Esophagus squamous epithelium (tissue), 5 donors: ENCODE results near the gene FASTKD1. TPM values are rescaled to one million over a fixed set of nuclear protein-coding genes. Genes with fewer than 3 reads are reported as not detected.
A peak's percentile ranks its signal among the peaks of the same experiment; 100 is the strongest.

Experiments used
- DNase-seq: peaks from one replicate; lab custom pipeline; 2025; lab: John Stamatoyannopoulos, UW
- H3K27ac ChIP-seq, 4 donors: fragments of 200-600 bp; sonication (generic); one replicate each; pipeline ENCODE4 v1.5.1; 2016 to 2019; ENCODE audit warnings: mild to moderate bottlenecking in 1 of 4
- H3K27me3 ChIP-seq, 4 donors: fragments of 200-600 bp; sonication (generic); 1 replicate in 3 of 4; 2 replicates in 1 of 4; pipeline versions ENCODE4 v1.5.1 to v1.6.0; 2017 to 2021; ENCODE audit warnings: antibody characterized with exemption in 1 of 4
- H3K36me3 ChIP-seq, 3 donors: fragments of 200-600 bp; sonication (generic); one replicate each; pipeline ENCODE4 v1.5.1; 2016 to 2019
- H3K4me1 ChIP-seq, 3 donors: fragments of 200-600 bp; sonication (generic); one replicate each; pipeline ENCODE4 v1.5.1; 2017 to 2019
- H3K4me3 ChIP-seq, 4 donors: fragments of 200-600 bp; sonication (generic); 1 replicate in 3 of 4; 2 replicates in 1 of 4; pipeline ENCODE4 v1.5.1; 2016 to 2019; ENCODE audit warnings: mild to moderate bottlenecking in 2 of 4, moderate library complexity in 1 of 4
- H3K9me3 ChIP-seq, 3 donors: fragments of 200-600 bp; sonication (generic); one replicate each; pipeline ENCODE4 v1.5.1; 2016 to 2019
- CTCF ChIP-seq, 6 experiments: fragments of 450-650 bp in 4 of 6; fragments of 200-600 bp in 2 of 6; sonication (generic) in 2 of 6; IDR thresholded peaks; one replicate each; pipeline ENCODE4 v1.5.1; 2016 to 2019; ENCODE audit warnings: antibody characterized with exemption in 6 of 6, mild to moderate bottlenecking in 4 of 6, moderate library complexity in 4 of 6
- POLR2A ChIP-seq, 4 donors: fragments of 450-650 bp; IDR thresholded peaks; one replicate each; pipeline ENCODE4 v1.6.1; 2017; ENCODE audit warnings: antibody characterized with exemption in 4 of 4, mild to moderate bottlenecking in 4 of 4, moderate library complexity in 3 of 4
- WGBS, 2 donors: methylation state at CpG; one replicate each; pipeline ENCODE4 v1.1.5; 2018; 5-methylcytosine and 5-hydroxymethylcytosine counted together
- intact Hi-C: fragments of 100-400 bp; cut with DNase I; formaldehyde crosslinking; loops from one replicate; pipeline ENCODE4 v1.15.0; 2022
- total RNA-seq, 4 donors: library from RNA; depleted of rRNA; stranded (reverse); fragments of >200 nt; gene quantifications; one replicate each; pipeline ENCODE4 v1.1.0, GENCODE V29; 2016
- donor health status: DM: yes; HTN: yes; CAD: no.

Gene FASTKD1
- total RNA-seq, 4 donors from 2014 or later = 15.8 to 36.7 (median 25.9) TPM

GRCh38 chr2:169511818-169512217, 61.8 kb downstream of the FASTKD1 start:
- TF ChIP-seq POLR2A (IDR thresholded peaks at IDR 0.05) (no peak), CTCF (IDR thresholded peaks at IDR 0.05) (no peak)
- intact Hi-C loops = no loop called here
- Histone ChIP-seq H3K4me3 (no peak overlapping the region), H3K9me3 (no peaks in the 10 kb centered on the region), H3K27me3 (no peaks in the 10 kb centered on the region), H3K36me3 (no peaks in the 10 kb centered on the region), H3K4me1 (peaks cover 0 to 38% (median 6%) of the 10 kb centered on the region in 3 donors), H3K27ac (no peak overlapping the region)
- 75 to 94% methylated on average over 1 of the region's 1 CpG for WGBS, 2 donors
- DNase-seq = no peak

- no peak for DNase-seq
- Histone ChIP-seq H3K9me3 (no peaks in the 10 kb centered on the region), H3K4me3 (no peak overlapping the region), H3K4me1 (peaks cover 0 to 29% (median 6%) of the 10 kb centered on the region in 3 donors), H3K27me3 (no peaks in the 10 kb centered on the region), H3K36me3 (peaks cover 0 to 2% (median 0%) of the 10 kb centered on the region in 3 donors), H3K27ac (no peak overlapping the region)
- WGBS, 2 donors = 90 to 95% methylated on average over 4 of the region's 4 CpGs
- intact Hi-C loops = no loop called here
- TF ChIP-seq CTCF (IDR thresholded peaks at IDR 0.05) (no peak), POLR2A (IDR thresholded peaks at IDR 0.05) (no peak)
Measured at GRCh38 chr2:169510496-169510895, 63.2 kb downstream of the FASTKD1 start.

GRCh38 chr2:169509955-169510354, 63.7 kb downstream of the FASTKD1 start:
- TF ChIP-seq POLR2A (IDR thresholded peaks at IDR 0.05) = no peak
- no peak for TF ChIP-seq CTCF (IDR thresholded peaks at IDR 0.05)
- intact Hi-C loops = no loop called here
- Histone ChIP-seq H3K36me3 (peaks cover 0 to 7% (median 0%) of the 10 kb centered on the region in 3 donors), H3K4me3 (no peak overlapping the region), H3K9me3 (no peaks in the 10 kb centered on the region), H3K27me3 (no peaks in the 10 kb centered on the region), H3K4me1 (peaks cover 0 to 29% (median 6%) of the 10 kb centered on the region in 3 donors), H3K27ac (peak overlapping the region in 2 of 4 donors; percentile 31 to 50)
- DNase-seq = no peak
- WGBS, 2 donors = 85 to 89% methylated on average over 7 to 8 of the region's 8 CpGs

- peak within 1 kb of the TSS in 2 of 4 donors; percentile 31 to 50 for H3K27ac ChIP-seq
- DNase-seq = no peak
- no peaks in the 10 kb centered on the region for H3K27me3 ChIP-seq
- TF ChIP-seq CTCF (IDR thresholded peaks at IDR 0.05) = no peak
- no peak for TF ChIP-seq POLR2A (IDR thresholded peaks at IDR 0.05)
- H3K36me3 ChIP-seq = peaks cover 0 to 13% (median 0%) of the 10 kb centered on the region in 3 donors
- no peak within 1 kb of the TSS for H3K4me3 ChIP-seq
- no peaks in the 10 kb centered on the region for H3K9me3 ChIP-seq
- WGBS, 2 donors = 74 to 75% methylated on average over 4 of the region's 4 CpGs
- intact Hi-C loops = no loop called here
- peaks cover 0 to 29% (median 6%) of the 10 kb centered on the region in 3 donors for H3K4me1 ChIP-seq
Measured at GRCh38 chr2:169509298-169509885, 64.3 kb downstream of the FASTKD1 start, which contains the start of gene KLHL41. TSS of gene KLHL41 (plus strand) at chr2:169509702. CDS start at chr2:169509779, 77 bp downstream.

- DNase-seq = no peak
- peaks cover 0 to 28% (median 6%) of the 10 kb centered on the region in 3 donors for H3K4me1 ChIP-seq
- no peaks in the 10 kb centered on the region for H3K9me3 ChIP-seq
- peak overlapping the region in 2 of 4 donors; percentile 2 to 16 for H3K27ac ChIP-seq
- no peak overlapping the region for H3K4me3 ChIP-seq
- peaks cover 0 to 30% (median 0%) of the 10 kb centered on the region in 3 donors for H3K36me3 ChIP-seq
- no peaks in the 10 kb centered on the region for H3K27me3 ChIP-seq
- TF ChIP-seq CTCF (IDR thresholded peaks at IDR 0.05) (no peak), POLR2A (IDR thresholded peaks at IDR 0.05) (no peak)
- intact Hi-C loops = no loop called here
Measured at GRCh38 chr2:169507698-169508097, 66.0 kb downstream of the FASTKD1 start.
